Measurements from ENCODE around the gene SGSM1. TPM values are rescaled to one million over a fixed set of nuclear protein-coding genes. Genes with fewer than 3 reads are reported as not detected.
A peak's percentile ranks its signal among the peaks of the same experiment; 100 is the strongest.

SGSM1 gene, protein sequence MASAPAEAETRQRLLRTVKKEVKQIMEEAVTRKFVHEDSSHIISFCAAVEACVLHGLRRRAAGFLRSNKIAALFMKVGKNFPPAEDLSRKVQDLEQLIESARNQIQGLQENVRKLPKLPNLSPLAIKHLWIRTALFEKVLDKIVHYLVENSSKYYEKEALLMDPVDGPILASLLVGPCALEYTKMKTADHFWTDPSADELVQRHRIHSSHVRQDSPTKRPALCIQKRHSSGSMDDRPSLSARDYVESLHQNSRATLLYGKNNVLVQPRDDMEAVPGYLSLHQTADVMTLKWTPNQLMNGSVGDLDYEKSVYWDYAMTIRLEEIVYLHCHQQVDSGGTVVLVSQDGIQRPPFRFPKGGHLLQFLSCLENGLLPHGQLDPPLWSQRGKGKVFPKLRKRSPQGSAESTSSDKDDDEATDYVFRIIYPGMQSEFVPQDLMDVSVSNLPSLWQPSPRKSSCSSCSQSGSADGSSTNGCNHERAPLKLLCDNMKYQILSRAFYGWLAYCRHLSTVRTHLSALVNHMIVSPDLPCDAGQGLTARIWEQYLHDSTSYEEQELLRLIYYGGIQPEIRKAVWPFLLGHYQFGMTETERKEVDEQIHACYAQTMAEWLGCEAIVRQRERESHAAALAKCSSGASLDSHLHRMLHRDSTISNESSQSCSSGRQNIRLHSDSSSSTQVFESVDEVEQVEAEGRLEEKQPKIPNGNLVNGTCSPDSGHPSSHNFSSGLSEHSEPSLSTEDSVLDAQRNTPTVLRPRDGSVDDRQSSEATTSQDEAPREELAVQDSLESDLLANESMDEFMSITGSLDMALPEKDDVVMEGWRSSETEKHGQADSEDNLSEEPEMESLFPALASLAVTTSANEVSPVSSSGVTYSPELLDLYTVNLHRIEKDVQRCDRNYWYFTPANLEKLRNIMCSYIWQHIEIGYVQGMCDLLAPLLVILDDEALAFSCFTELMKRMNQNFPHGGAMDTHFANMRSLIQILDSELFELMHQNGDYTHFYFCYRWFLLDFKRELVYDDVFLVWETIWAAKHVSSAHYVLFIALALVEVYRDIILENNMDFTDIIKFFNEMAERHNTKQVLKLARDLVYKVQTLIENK
- polyA plus RNA-seq (ENCODE audit: low read depth in 6 of 6) = under 1 TPM in 4 of 6 donors, not detected in 2; 0.13 to 0.97 (median 0.50) TPM

DNA sequence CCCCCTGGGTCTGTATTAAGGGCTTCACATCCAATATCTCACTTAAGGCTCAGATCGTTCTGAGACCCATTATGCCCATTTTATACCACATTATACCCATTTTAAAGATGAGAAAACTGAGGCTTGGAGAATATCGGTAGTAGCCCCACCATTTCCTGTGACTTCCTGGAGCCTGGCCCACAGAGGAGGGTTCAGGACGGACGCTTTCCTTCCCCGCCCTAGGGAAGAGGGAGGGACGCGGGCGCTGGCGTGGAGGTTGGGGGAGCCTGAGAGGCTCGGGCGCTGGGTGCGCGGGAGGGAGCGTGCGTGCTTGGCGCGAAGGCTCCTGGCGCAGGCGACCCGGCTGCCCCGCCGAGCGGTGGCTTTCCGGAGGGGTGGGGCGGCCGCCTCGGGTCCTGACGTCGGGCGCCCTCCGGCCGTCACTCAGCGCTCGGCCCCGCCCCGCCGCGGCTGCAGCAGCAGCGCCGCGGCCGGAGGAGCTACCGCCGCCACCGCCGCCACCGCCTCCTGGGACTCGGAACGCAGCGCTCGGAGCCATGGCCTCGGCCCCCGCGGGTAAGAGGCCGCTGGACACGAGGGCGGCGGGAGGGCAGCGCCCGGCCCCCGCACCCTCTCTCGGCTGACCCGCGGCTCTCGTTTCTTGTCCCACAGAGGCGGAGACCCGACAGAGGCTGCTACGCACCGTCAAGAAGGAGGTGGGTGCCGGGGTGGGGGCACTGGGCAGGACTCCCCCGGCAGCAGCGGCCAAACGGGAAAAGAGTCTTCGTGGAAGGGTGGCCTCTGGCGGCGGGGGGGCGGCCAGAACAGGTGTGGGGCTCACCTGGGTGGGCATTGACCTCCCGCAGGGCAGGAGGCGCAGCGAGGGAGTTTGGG lies at the start of gene SGSM1:
TSS of gene SGSM1 (plus strand) at position 422 of the 873 bp plus-strand sequence. CDS start at position 537, 115 bp downstream.
- Mint-ChIP-seq H3K4me3 (peak within 1 kb of the TSS; percentile 45 to 87 (median 66)), H3K27ac (peak within 1 kb of the TSS in 4 of 6 donors; percentile 31 to 91 (median 74)), H3K4me1 (peaks cover 0 to 4% (median 3%) of the 10 kb centered on the region in 3 donors), H3K9me3 (peaks cover 0 to 8% (median 0%) of the 10 kb centered on the region in 7 donors), H3K27me3 (peaks cover 21 to 52% (median 43%) of the 10 kb centered on the region in 3 donors), H3K36me3 (no peaks in the 10 kb centered on the region)
- DNase-seq (peak; percentile 62), ATAC-seq (ENCODE audit: low read depth in 2 of 2) (peak; percentile 93 to 95)

DNA sequence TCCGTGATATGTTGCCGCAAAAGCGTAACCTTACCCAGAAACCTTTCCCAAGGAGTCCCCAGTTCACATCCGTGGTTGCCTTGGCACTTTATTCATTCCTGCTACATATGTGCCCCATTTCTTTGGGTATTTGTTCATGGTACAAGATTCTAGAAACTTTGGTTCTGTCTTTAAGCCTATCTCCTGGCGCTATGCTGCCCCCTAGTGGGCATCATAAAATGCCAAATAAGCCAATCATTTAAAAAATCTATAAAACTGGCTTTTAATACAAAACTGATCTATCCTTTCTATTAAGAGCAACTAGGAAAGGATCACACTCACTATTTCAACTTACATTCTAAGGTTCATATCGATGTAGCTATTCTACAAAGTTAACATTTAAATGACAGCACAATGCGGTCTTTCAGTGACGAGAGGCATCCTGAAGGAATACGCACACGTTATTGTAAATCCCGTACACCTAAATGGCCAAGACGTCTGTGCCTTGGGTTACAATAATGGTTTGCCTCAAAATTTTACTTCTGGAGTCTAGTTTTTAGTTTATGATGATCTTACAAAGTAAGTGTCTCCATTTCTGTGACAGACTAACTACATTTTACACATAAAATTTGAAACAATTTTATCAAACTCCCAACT lies 47.7 kb upstream of the SGSM1 start:
- no peaks in the 10 kb centered on the region for H3K36me3 Mint-ChIP-seq
- peak overlapping the region in 1 of 6 donors; percentile 12 for H3K27ac Mint-ChIP-seq
- peaks cover 0 to 12% (median 6%) of the 10 kb centered on the region in 3 donors for H3K27me3 Mint-ChIP-seq
- ATAC-seq (ENCODE audit: low read depth in 2 of 2) (no peak), DNase-seq (peak; percentile 34)
- H3K9me3 Mint-ChIP-seq = no peaks in the 10 kb centered on the region
- no peak overlapping the region for H3K4me3 Mint-ChIP-seq
- H3K4me1 Mint-ChIP-seq = no peaks in the 10 kb centered on the region

DNA sequence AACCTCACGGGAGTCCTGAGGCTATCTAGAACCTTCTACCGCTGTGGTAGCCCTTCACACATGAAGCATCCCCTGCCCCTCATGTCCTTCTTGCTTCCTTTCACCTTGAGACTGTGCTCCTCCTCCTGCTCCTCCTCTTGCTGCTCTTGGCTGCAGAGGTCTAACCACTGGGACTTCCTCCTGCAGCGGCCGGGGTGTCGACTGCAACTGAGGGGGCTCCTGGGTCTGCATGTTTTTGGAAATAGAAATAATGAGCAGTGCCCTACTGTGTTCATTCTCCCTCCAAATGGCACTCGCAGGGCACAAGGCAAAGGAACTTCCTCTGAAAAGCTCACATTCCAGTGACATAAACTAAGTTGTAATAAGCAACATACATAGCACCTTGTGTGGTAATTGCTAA lies 46.2 kb upstream of the SGSM1 start:
- no peaks in the 10 kb centered on the region for H3K9me3 Mint-ChIP-seq
- H3K27ac Mint-ChIP-seq = no peak overlapping the region
- no peak overlapping the region for H3K4me3 Mint-ChIP-seq
- no peaks in the 10 kb centered on the region for H3K36me3 Mint-ChIP-seq
- DNase-seq (no peak), ATAC-seq (ENCODE audit: low read depth in 2 of 2) (no peak)
- H3K27me3 Mint-ChIP-seq = peaks cover 0 to 13% (median 10%) of the 10 kb centered on the region in 3 donors
- H3K4me1 Mint-ChIP-seq = no peaks in the 10 kb centered on the region

DNA sequence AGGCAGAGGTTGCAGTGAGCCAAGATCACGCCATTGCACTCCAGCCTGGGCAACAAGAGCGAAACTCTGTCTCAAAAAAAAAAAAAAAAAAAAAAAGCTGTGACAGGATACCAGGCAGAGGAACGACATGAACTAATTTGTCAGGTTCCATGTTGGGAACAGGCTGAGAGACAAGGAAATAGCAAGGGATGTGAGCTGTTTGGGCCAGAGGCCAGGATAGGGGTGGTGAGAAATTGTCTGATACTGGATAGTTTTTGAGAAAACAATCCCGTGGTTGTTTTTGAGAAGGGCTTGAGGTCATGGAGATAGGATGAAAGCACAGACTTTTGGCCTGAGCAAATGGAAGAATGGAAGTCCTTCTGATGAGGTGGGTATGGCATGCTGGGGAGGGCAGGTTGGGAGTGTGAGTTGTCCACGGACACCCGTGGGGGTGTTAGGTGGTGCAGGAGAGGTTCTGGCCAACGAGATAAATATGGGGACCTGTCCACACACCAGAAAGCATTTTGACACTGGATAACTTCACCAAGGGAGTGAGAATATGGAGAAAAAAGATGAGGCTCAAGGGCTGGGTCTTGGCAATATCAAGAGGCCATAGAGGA lies 45.2 kb upstream of the SGSM1 start:
- ATAC-seq (ENCODE audit: low read depth in 2 of 2) (no peak), DNase-seq (no peak)
- Mint-ChIP-seq H3K4me3 (no peak overlapping the region), H3K4me1 (no peaks in the 10 kb centered on the region), H3K27me3 (peaks cover 0 to 10% (median 8%) of the 10 kb centered on the region in 3 donors), H3K36me3 (no peaks in the 10 kb centered on the region), H3K27ac (no peak overlapping the region), H3K9me3 (no peaks in the 10 kb centered on the region)

DNA sequence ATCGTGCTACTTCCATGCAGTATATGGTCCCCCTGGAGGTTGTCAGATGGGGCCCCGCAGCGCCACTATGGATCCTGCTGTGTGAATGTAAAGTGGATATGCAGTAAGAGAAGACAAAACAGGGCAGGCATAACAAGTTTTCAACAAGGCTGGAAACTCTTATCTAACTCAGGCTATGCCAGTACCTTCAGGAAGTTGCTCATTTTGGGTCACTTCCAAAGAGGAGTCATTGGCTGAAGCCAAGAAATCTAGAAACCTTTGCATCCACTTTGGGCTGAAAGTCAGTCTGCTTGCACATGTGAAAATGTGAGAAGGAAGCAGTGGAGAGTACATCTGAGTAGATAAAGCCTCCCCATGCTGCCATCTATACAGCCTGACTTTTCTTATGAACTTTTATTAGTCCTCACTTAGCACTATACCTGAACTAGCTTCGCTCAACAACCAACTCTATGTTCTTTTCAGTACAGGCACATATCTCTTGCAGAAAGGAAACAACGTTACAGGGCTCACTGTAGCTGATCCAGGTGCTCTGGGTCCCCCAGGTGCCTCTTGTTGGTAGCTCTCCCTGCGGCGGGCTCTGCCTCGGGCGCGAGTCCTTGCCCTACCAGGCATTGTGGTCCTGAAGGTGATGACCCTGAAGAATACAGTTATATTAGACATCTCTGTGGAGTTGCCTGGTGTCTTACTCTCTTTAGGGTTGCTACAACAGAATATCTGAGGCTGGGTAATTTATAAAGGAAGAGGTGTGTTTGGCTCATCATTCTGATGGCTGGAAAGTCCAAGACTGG lies 43.9 kb upstream of the SGSM1 start:
- Mint-ChIP-seq H3K36me3 (no peaks in the 10 kb centered on the region), H3K27me3 (peaks cover 0 to 10% (median 8%) of the 10 kb centered on the region in 3 donors), H3K27ac (no peak overlapping the region), H3K4me3 (no peak overlapping the region), H3K4me1 (no peaks in the 10 kb centered on the region), H3K9me3 (no peaks in the 10 kb centered on the region)
- ATAC-seq (ENCODE audit: low read depth in 2 of 2) (no peak), DNase-seq (no peak)

DNA sequence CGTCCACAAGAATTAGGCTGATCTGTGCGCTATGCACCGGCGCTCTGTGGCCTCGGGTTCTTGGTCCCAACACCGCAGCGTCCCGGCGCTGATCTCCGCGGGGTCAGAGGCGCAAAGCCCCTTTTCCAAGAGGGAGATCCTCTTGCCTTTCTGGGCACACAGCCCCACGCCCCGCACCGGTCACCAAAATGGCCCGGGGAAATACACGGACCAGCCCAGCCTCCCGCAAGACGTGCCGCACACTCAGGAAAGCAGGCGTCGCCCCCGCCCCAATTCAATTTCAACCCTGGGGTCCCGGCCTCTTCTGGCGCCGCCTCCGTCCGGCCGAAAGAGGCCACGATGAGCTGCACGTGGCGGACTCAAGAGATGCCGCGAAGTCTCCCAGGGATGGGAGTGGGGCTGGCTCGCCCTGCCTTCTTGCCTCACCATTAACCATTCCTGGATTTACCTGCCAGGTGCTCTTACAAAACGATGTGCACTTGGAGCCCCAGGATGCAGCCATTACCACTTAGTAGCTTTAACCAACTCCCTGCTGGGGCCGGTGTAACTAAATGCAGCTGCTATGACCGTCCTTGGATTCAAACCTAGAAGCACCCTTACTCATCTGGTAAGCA lies 42.0 kb upstream of the SGSM1 start:
- Mint-ChIP-seq H3K9me3 (no peaks in the 10 kb centered on the region), H3K27ac (no peak overlapping the region), H3K36me3 (no peaks in the 10 kb centered on the region), H3K4me3 (no peak overlapping the region), H3K4me1 (no peaks in the 10 kb centered on the region), H3K27me3 (peaks cover 0 to 8% (median 4%) of the 10 kb centered on the region in 3 donors)
- ATAC-seq (ENCODE audit: low read depth in 2 of 2) (no peak), DNase-seq (no peak)

DNA sequence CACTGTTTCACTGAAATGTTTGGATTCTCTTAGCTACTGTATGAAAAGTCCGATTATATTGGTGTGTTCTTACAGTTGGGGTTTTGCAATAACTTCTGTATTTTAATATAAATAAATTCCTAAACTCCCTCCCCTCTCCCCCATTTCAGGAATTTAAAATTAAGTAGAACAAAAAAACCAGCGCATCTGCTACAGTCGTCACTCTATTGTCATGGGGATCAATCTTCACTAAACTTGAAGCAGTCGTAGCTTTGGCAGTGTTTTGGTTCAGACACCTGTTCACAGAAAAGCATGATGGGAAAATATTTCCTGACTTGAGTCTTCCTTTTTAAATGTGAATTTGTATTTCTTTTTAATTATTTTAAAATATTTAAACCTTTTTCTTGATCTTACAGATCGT lies 40.8 kb upstream of the SGSM1 start:
- Mint-ChIP-seq H3K27ac (no peak overlapping the region), H3K4me1 (no peaks in the 10 kb centered on the region), H3K36me3 (no peaks in the 10 kb centered on the region), H3K9me3 (no peaks in the 10 kb centered on the region), H3K4me3 (no peak overlapping the region), H3K27me3 (peaks cover 0 to 8% (median 4%) of the 10 kb centered on the region in 3 donors)
- no peak for ATAC-seq (ENCODE audit: low read depth in 2 of 2)
- no peak for DNase-seq

DNA sequence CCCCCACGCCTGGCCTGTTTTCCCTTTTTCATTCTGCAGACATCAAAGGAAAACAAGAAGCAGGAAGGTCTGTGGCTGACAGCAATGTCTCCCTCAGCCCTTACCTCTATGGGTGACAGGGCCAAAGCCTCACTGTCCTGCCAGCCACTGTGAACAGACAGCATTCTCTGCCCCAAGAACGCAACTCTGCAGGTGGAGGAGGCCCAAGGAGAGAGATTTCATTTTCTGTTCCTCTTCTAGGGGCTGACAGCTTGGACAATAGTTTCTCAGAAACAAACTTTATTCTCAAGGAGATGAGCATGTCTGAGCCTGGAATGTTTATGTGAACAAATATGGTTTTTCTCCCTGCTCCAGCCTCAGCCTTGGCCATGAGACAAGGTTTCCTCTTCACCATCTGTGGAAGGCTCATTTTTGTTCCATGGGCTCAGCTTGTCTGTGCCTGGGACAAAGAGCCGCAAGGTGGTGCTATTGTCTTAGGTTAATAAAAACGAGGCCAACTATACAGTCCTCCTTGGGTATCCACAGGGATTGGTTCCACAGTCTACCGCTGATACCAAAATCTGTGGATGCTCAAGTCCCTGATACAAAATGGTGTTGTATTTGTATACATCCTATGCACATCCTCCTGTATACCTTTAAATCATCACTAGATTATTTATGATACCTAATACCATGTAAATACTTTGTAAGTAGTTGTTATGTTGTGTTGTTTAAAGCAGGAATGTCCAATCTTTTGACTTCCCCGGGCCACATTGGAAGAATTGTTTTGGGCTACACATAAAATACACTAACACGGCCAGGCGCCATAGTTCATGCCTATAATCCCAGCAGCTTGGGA lies 37.3 kb upstream of the SGSM1 start:
- no peaks in the 10 kb centered on the region for H3K9me3 Mint-ChIP-seq
- peaks cover 2 to 18% (median 15%) of the 10 kb centered on the region in 3 donors for H3K27me3 Mint-ChIP-seq
- no peaks in the 10 kb centered on the region for H3K36me3 Mint-ChIP-seq
- no peak overlapping the region for H3K27ac Mint-ChIP-seq
- DNase-seq (no peak), ATAC-seq (ENCODE audit: low read depth in 2 of 2) (no peak)
- H3K4me3 Mint-ChIP-seq = no peak overlapping the region
- no peaks in the 10 kb centered on the region for H3K4me1 Mint-ChIP-seq

DNA sequence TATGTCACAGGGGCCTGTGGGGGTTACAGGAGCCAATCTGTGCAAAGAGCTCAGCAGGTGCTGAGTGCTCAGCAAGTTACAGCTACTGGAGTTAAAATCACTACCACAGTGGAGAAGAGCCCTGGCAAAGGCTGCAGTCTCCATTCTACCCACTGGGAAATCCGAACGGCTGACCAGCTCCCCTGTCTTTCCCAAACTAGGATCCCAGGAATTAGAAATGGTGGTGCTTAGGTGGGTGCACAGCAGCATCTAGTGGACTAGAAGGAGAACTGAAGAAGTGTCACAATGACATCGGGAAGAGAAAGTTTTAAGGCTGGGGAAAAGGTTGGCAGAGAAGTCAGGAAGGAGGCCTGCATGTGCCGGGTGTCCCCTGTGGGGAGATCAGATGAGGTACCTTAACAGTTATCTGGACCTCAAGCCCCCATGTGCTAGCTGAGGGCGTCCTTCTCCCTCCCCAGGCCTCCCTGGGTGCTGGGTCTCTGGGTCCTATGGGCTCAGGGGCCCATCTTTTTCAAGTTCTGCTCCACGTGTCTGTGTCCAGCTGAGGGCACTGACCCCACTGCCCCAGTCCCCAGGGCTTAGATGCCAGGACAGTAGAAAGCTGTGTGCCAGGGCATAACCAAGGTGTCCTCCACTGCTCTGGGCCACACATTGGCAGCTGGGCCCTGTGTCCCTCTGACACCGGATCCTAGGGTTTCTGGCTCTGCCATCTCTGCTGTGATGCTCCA lies 33.4 kb upstream of the SGSM1 start:
- ATAC-seq (ENCODE audit: low read depth in 2 of 2) = no peak
- Mint-ChIP-seq H3K36me3 (no peaks in the 10 kb centered on the region), H3K4me1 (no peaks in the 10 kb centered on the region), H3K9me3 (no peaks in the 10 kb centered on the region), H3K4me3 (no peak overlapping the region), H3K27ac (no peak overlapping the region), H3K27me3 (peaks cover 18 to 39% (median 36%) of the 10 kb centered on the region in 3 donors)
- DNase-seq = no peak
